ENCODE measurements around the gene CTPS2.

Gene CTPS2

GRCh38 chrX:16661495-16661894 is 51.0 kb downstream of the CTPS2 start:
- TF ChIP-seq, protein P1, sequence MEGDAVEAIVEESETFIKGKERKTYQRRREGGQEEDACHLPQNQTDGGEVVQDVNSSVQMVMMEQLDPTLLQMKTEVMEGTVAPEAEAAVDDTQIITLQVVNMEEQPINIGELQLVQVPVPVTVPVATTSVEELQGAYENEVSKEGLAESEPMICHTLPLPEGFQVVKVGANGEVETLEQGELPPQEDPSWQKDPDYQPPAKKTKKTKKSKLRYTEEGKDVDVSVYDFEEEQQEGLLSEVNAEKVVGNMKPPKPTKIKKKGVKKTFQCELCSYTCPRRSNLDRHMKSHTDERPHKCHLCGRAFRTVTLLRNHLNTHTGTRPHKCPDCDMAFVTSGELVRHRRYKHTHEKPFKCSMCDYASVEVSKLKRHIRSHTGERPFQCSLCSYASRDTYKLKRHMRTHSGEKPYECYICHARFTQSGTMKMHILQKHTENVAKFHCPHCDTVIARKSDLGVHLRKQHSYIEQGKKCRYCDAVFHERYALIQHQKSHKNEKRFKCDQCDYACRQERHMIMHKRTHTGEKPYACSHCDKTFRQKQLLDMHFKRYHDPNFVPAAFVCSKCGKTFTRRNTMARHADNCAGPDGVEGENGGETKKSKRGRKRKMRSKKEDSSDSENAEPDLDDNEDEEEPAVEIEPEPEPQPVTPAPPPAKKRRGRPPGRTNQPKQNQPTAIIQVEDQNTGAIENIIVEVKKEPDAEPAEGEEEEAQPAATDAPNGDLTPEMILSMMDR (IDR thresholded peaks at IDR 0.05), result no peak

GRCh38 chrX:16659321-16659720 is 53.1 kb downstream of the CTPS2 start:
- H2AFZ ChIP-seq, result no peak overlapping the region
- no peak overlapping the region for H3K9ac ChIP-seq
- H3K27ac ChIP-seq, result no peak overlapping the region
- H3K4me1 ChIP-seq, result peaks cover 3% of the 10 kb centered on the region
- H3K36me3 ChIP-seq (ENCODE audit: control insufficient read depth, insufficient read depth, low read length), result no peaks in the 10 kb centered on the region
- no peak overlapping the region for H3K4me2 ChIP-seq (ENCODE audit: low read length)
- H3K27me3 ChIP-seq (ENCODE audit: control insufficient read depth, insufficient read depth, low read length), result no peaks in the 10 kb centered on the region
- TF ChIP-seq, protein P1 (IDR thresholded peaks at IDR 0.05), result no peak
- no peak overlapping the region for H3K4me3 ChIP-seq (ENCODE audit: low read depth, low read length)
- H3K9me3 ChIP-seq (ENCODE audit: control insufficient read depth, low read length), result no peaks in the 10 kb centered on the region
- H3K79me2 ChIP-seq, result no peaks in the 10 kb centered on the region

More at GRCh38 chrX:16661495-16661894, 51.0 kb downstream of the CTPS2 start:
- Histone ChIP-seq H3K79me2 (no peaks in the 10 kb centered on the region), H3K4me2 (ENCODE audit: low read length) (no peak overlapping the region), H3K36me3 (ENCODE audit: control insufficient read depth, insufficient read depth, low read length) (no peaks in the 10 kb centered on the region), H2AFZ (no peak overlapping the region), H3K27ac (no peak overlapping the region), H3K4me1 (peaks cover 3% of the 10 kb centered on the region), H3K27me3 (ENCODE audit: control insufficient read depth, insufficient read depth, low read length) (no peaks in the 10 kb centered on the region), H3K9me3 (ENCODE audit: control insufficient read depth, low read length) (no peaks in the 10 kb centered on the region), H3K4me3 (ENCODE audit: low read depth, low read length) (no peak overlapping the region), H3K9ac (no peak overlapping the region)

- peaks cover 3% of the 10 kb centered on the region for H3K4me1 ChIP-seq
- no peak overlapping the region for H2AFZ ChIP-seq
- H3K9me3 ChIP-seq (ENCODE audit: control insufficient read depth, low read length), result no peaks in the 10 kb centered on the region
- H3K36me3 ChIP-seq (ENCODE audit: control insufficient read depth, insufficient read depth, low read length), result no peaks in the 10 kb centered on the region
- no peak overlapping the region for H3K27ac ChIP-seq
- H3K9ac ChIP-seq, result no peak overlapping the region
- H3K4me2 ChIP-seq (ENCODE audit: low read length), result no peak overlapping the region
- H3K4me3 ChIP-seq (ENCODE audit: low read depth, low read length), result no peak overlapping the region
- no peaks in the 10 kb centered on the region for H3K79me2 ChIP-seq
- TF ChIP-seq, protein P1 (IDR thresholded peaks at IDR 0.05), result no peak
- no peaks in the 10 kb centered on the region for H3K27me3 ChIP-seq (ENCODE audit: control insufficient read depth, insufficient read depth, low read length)
Observed at GRCh38 chrX:16658284-16658683, 54.2 kb downstream of the CTPS2 start.

GRCh38 chrX:16654093-16654492 is 58.4 kb downstream of the CTPS2 start:
- Histone ChIP-seq H3K9me3 (ENCODE audit: control insufficient read depth, low read length) (no peaks in the 10 kb centered on the region), H3K27me3 (ENCODE audit: control insufficient read depth, insufficient read depth, low read length) (no peaks in the 10 kb centered on the region), H2AFZ (no peak overlapping the region), H3K4me3 (ENCODE audit: low read depth, low read length) (no peak overlapping the region), H3K79me2 (no peaks in the 10 kb centered on the region), H3K36me3 (ENCODE audit: control insufficient read depth, insufficient read depth, low read length) (no peaks in the 10 kb centered on the region), H3K4me2 (ENCODE audit: low read length) (no peak overlapping the region), H3K9ac (no peak overlapping the region), H3K4me1 (no peaks in the 10 kb centered on the region), H3K27ac (no peak overlapping the region)
- TF ChIP-seq, protein P1 (IDR thresholded peaks at IDR 0.05), result no peak

DNA sequence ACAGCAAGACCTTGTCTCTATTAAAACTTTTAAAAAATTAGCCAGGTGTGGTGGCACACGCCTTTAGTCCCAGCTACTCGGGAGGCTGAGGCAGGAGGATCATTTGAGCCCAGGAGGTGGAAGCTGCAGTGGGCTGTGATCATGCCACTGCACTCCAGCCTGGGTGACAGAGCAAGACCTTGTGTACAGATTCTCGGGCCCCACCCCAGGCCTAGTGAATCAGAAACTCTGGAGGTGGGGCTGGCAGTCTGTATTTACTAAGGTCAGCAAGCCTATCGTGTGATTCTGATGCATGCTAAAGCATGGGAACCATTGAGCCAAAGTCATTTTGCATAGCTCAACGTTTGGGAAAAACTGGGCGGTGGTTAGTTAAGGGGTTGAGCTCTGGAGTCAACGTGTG is 59.0 kb downstream of the CTPS2 start:
- Histone ChIP-seq H3K4me1 (no peaks in the 10 kb centered on the region), H3K9me3 (ENCODE audit: control insufficient read depth, low read length) (no peaks in the 10 kb centered on the region), H3K9ac (no peak overlapping the region), H2AFZ (no peak overlapping the region), H3K4me2 (ENCODE audit: low read length) (no peak overlapping the region), H3K27me3 (ENCODE audit: control insufficient read depth, insufficient read depth, low read length) (no peaks in the 10 kb centered on the region), H3K27ac (no peak overlapping the region), H3K36me3 (ENCODE audit: control insufficient read depth, insufficient read depth, low read length) (no peaks in the 10 kb centered on the region), H3K79me2 (no peaks in the 10 kb centered on the region), H3K4me3 (ENCODE audit: low read depth, low read length) (no peak overlapping the region)
- TF ChIP-seq, protein P1 (IDR thresholded peaks at IDR 0.05), result no peak
